HuH-7.5 (cell line): ENCODE measurements around the gene CAMK4.

ENCODE experiments used
- DNase-seq: peaks from one replicate; pipeline ENCODE4 v3.0.0; 2011; ENCODE audit warnings: low spot score

Gene CAMK4

GRCh38 chr5:111432883-111433536 lies 208.8 kb downstream of the CAMK4 start:
- no peak for DNase-seq

GRCh38 chr5:111434800-111435199 lies 210.6 kb downstream of the CAMK4 start:
- no peak for DNase-seq

GRCh38 chr5:111439473-111440075 lies 215.4 kb downstream of the CAMK4 start:
- DNase-seq, result no peak

GRCh38 chr5:111447099-111447498 lies 222.9 kb downstream of the CAMK4 start:
- no peak for DNase-seq

- no peak for DNase-seq
Observed at GRCh38 chr5:111447822-111448221, 223.6 kb downstream of the CAMK4 start.

- no peak for DNase-seq
Observed at GRCh38 chr5:111453295-111453694, 229.1 kb downstream of the CAMK4 start.

- DNase-seq, result no peak
Observed at GRCh38 chr5:111453747-111454146, 229.6 kb downstream of the CAMK4 start.

- DNase-seq, result no peak
Observed at GRCh38 chr5:111454198-111454622, 230.0 kb downstream of the CAMK4 start.

GRCh38 chr5:111454776-111455175 lies 230.6 kb downstream of the CAMK4 start:
- no peak for DNase-seq

GRCh38 chr5:111461255-111461671 lies 237.1 kb downstream of the CAMK4 start:
- peak; percentile 15 for DNase-seq

GRCh38 chr5:111461934-111462333 lies 237.8 kb downstream of the CAMK4 start:
- DNase-seq, result no peak

- DNase-seq, result no peak
Observed at GRCh38 chr5:111463311-111463710, 239.1 kb downstream of the CAMK4 start.

GRCh38 chr5:111469293-111469896 lies 245.2 kb downstream of the CAMK4 start:
- DNase-seq, result no peak

GRCh38 chr5:111469903-111470302 lies 245.7 kb downstream of the CAMK4 start:
- no peak for DNase-seq

GRCh38 chr5:111472096-111472495 lies 247.9 kb downstream of the CAMK4 start:
- DNase-seq, result no peak

- DNase-seq, result no peak
Observed at GRCh38 chr5:111472579-111472978, 248.4 kb downstream of the CAMK4 start.

- no peak for DNase-seq
Observed at GRCh38 chr5:111478266-111478665, 254.1 kb downstream of the CAMK4 start.

- no peak for DNase-seq
Observed at GRCh38 chr5:111478898-111479297, 254.7 kb downstream of the CAMK4 start.

GRCh38 chr5:111480346-111480745 lies 256.2 kb downstream of the CAMK4 start:
- no peak for DNase-seq

- DNase-seq, result no peak
Observed at GRCh38 chr5:111486055-111486454, 261.9 kb downstream of the CAMK4 start.

- no peak for DNase-seq
Observed at GRCh38 chr5:111486926-111487325, 262.7 kb downstream of the CAMK4 start.

GRCh38 chr5:111488353-111488752 lies 264.2 kb downstream of the CAMK4 start:
- DNase-seq, result no peak

- no peak for DNase-seq
Observed at GRCh38 chr5:111493031-111493430, 268.8 kb downstream of the CAMK4 start.
